WTC11 (cell line): Measurements from ENCODE around the gene SMOC1. TPM values are rescaled to one million over a fixed set of nuclear protein-coding genes. Genes with fewer than 3 reads are reported as not detected.

ENCODE experiments used
- ATAC-seq: fragments of 200-7000 bp; cut with Tn5 transposase; 2 replicates; pipeline ENCODE4 v1.10.0; 2021; ENCODE audit warnings: mild to moderate bottlenecking, moderate library complexity
- CTCF ChIA-PET: fragments of 300-600 bp; sonication (Branson Sonifier 250); formaldehyde crosslinking; loops from one replicate; lab custom pipeline; 2021; ENCODE audit warnings: antibody characterized with exemption; lab: Charles Lee
- POLR2A ChIA-PET: fragments of 350-600 bp; sonication (Branson Sonifier 250); formaldehyde crosslinking; loops from one replicate; lab custom pipeline; 2021; ENCODE audit warnings: antibody characterized with exemption; lab: Charles Lee
- DNase-seq: peaks from one replicate; pipeline ENCODE4 v3.0.0; 2021; ENCODE audit warnings: low spot score
- H3K27ac Mint-ChIP-seq: 2 replicates; pipeline ENCODE4 v1.8.0; 2021; ENCODE audit warnings: mixed read lengths
- H3K27me3 Mint-ChIP-seq: 2 replicates; pipeline ENCODE4 v1.8.0; 2021; ENCODE audit warnings: low read depth, mild to moderate bottlenecking, moderate library complexity, mixed read lengths
- H3K36me3 Mint-ChIP-seq: 2 replicates; pipeline ENCODE4 v1.8.0; 2021; ENCODE audit warnings: mixed read lengths
- H3K4me1 Mint-ChIP-seq: 2 replicates; pipeline ENCODE4 v1.8.0; 2022; ENCODE audit warnings: mixed read lengths
- H3K4me3 Mint-ChIP-seq: 2 replicates; pipeline ENCODE4 v1.8.0; 2021; ENCODE audit warnings: mild to moderate bottlenecking, moderate library complexity, mixed read lengths
- H3K9me3 Mint-ChIP-seq: 2 replicates; pipeline ENCODE4 v1.8.0; 2021; ENCODE audit warnings: mixed read lengths
- ELF4 ChIP-seq: sonication (generic); formaldehyde crosslinking; IDR thresholded peaks from 2 replicates; pipeline ENCODE4 v1.8.1; 2022; ENCODE audit warnings: low read depth, mild to moderate bottlenecking, moderate library complexity, missing genetic modification reagents
- EMX1 ChIP-seq: fragments of 250-450 bp; sonication (Bioruptor Pico); IDR thresholded peaks from 2 replicates; pipeline ENCODE4 v1.8.0; 2021; ENCODE audit warnings: mild to moderate bottlenecking
- FOXK1 ChIP-seq: sonication (generic); formaldehyde crosslinking; IDR thresholded peaks from 2 replicates; pipeline ENCODE4 v1.8.0; 2022; ENCODE audit warnings: mild to moderate bottlenecking, moderate library complexity, missing genetic modification reagents
- NFYB ChIP-seq: sonication (generic); formaldehyde crosslinking; conservative IDR thresholded peaks from 2 replicates; pipeline ENCODE4 v1.8.0; 2022; ENCODE audit warnings: low read depth, missing genetic modification reagents
- SOX15 ChIP-seq: fragments of 250-450 bp; sonication (Bioruptor Pico); IDR thresholded peaks from 2 replicates; pipeline ENCODE4 v1.9.0; 2021; ENCODE audit warnings: mild to moderate bottlenecking
- ZNF317 ChIP-seq: sonication (generic); formaldehyde crosslinking; IDR thresholded peaks from 2 replicates; pipeline ENCODE4 v1.8.1; 2023; ENCODE audit warnings: low read depth, mild to moderate bottlenecking, moderate library complexity, missing genetic modification reagents, borderline replicate concordance
- ZNF416 ChIP-seq: fragments of 250-450 bp; sonication (Bioruptor Pico); IDR thresholded peaks from 2 replicates; pipeline ENCODE4 v1.9.0; 2021; ENCODE audit warnings: mild to moderate bottlenecking, inconsistent platforms
- total RNA-seq: library from RNA; stranded (reverse); gene quantifications from 3 replicates; pipeline ENCODE4 v1.2.3, GENCODE V29; 2021
- TF ChIP-seq, protein P1 (sequence below): sonication (generic); formaldehyde crosslinking; conservative IDR thresholded peaks from 2 replicates; pipeline ENCODE4 v1.8.1; 2022; ENCODE audit warnings: mild to moderate bottlenecking, missing genetic modification reagents
- TF ChIP-seq, protein P2 (sequence below): sonication (generic); formaldehyde crosslinking; IDR thresholded peaks from 2 replicates; pipeline ENCODE4 v1.8.0; 2022; ENCODE audit warnings: missing genetic modification reagents
- TF ChIP-seq, protein P3 (sequence below): sonication (generic); formaldehyde crosslinking; IDR thresholded peaks from 2 replicates; pipeline ENCODE4 v1.8.1; 2022; ENCODE audit warnings: missing genetic modification reagents, borderline replicate concordance
- TF ChIP-seq, protein P4 (sequence below): sonication (generic); formaldehyde crosslinking; IDR thresholded peaks from 2 replicates; pipeline ENCODE4 v1.8.0; 2022; ENCODE audit warnings: mild to moderate bottlenecking, missing genetic modification reagents
- TF ChIP-seq, protein P5 (sequence below): fragments of 250-450 bp; sonication (Bioruptor Pico); conservative IDR thresholded peaks from 2 replicates; pipeline ENCODE4 v1.9.0; 2021; ENCODE audit warnings: mild to moderate bottlenecking
- TF ChIP-seq, protein P6 (sequence below): fragments of 250-450 bp; sonication (Bioruptor Pico); IDR thresholded peaks from 2 replicates; pipeline ENCODE4 v1.9.0; 2021; ENCODE audit warnings: mild to moderate bottlenecking, borderline replicate concordance
- TF ChIP-seq, protein P7 (sequence below): sonication (generic); formaldehyde crosslinking; IDR thresholded peaks from 2 replicates; pipeline ENCODE4 v1.8.0; 2022; ENCODE audit warnings: mild to moderate bottlenecking, missing genetic modification reagents
- TF ChIP-seq, protein P8 (sequence below): sonication (generic); formaldehyde crosslinking; IDR thresholded peaks from 2 replicates; pipeline ENCODE4 v1.8.1; 2023; ENCODE audit warnings: mild to moderate bottlenecking, missing genetic modification reagents, moderate library complexity
- TF ChIP-seq, protein P9 (sequence below): fragments of 250-450 bp; sonication (Bioruptor Pico); IDR thresholded peaks from 2 replicates; pipeline ENCODE4 v2.1.2; 2022; ENCODE audit warnings: mild to moderate bottlenecking, moderate library complexity

Gene SMOC1
- total RNA-seq, 1 experiment from 2014 or later: 1.1 TPM

DNA sequence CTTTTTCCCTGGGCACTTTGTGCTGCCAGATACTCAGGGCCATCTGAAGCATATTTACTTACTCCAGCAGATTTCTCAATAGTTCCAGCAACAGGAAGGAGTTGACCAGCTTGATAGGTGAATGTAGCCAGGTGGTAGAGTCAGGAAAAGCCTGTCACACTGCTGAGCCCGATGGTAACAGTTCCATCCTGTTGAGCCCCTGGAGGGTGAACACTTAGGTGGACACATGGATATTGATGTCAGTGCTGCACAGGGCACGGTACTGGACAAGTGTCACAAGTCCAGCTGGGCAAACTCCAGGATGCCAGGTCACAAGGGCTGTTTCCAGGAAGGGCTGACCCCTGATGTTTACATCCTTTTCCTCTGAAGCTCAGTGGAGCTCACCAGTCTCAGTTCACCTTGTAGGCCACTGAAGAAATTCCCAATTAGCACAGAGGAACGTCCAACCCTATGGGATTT, 2.3 kb upstream of the SMOC1 start:
- CTCF ChIA-PET: interaction anchor here (0.6 to 4.3 kb wide), 16 partner anchors 8 to 197 kb away, joined by 3 to 81 read pairs (median 6); no protein-coding TSS in a partner anchor
- H3K4me3 Mint-ChIP-seq: no peak overlapping the region
- DNase-seq: no peak
- H3K9me3 Mint-ChIP-seq: no peaks in the 10 kb centered on the region
- no peaks in the 10 kb centered on the region for H3K36me3 Mint-ChIP-seq
- H3K27ac Mint-ChIP-seq: no peak overlapping the region
- ATAC-seq: no peak
- TF ChIP-seq, protein P1, sequence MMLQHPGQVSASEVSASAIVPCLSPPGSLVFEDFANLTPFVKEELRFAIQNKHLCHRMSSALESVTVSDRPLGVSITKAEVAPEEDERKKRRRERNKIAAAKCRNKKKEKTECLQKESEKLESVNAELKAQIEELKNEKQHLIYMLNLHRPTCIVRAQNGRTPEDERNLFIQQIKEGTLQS: no peak
- TF ChIP-seq, protein P2, sequence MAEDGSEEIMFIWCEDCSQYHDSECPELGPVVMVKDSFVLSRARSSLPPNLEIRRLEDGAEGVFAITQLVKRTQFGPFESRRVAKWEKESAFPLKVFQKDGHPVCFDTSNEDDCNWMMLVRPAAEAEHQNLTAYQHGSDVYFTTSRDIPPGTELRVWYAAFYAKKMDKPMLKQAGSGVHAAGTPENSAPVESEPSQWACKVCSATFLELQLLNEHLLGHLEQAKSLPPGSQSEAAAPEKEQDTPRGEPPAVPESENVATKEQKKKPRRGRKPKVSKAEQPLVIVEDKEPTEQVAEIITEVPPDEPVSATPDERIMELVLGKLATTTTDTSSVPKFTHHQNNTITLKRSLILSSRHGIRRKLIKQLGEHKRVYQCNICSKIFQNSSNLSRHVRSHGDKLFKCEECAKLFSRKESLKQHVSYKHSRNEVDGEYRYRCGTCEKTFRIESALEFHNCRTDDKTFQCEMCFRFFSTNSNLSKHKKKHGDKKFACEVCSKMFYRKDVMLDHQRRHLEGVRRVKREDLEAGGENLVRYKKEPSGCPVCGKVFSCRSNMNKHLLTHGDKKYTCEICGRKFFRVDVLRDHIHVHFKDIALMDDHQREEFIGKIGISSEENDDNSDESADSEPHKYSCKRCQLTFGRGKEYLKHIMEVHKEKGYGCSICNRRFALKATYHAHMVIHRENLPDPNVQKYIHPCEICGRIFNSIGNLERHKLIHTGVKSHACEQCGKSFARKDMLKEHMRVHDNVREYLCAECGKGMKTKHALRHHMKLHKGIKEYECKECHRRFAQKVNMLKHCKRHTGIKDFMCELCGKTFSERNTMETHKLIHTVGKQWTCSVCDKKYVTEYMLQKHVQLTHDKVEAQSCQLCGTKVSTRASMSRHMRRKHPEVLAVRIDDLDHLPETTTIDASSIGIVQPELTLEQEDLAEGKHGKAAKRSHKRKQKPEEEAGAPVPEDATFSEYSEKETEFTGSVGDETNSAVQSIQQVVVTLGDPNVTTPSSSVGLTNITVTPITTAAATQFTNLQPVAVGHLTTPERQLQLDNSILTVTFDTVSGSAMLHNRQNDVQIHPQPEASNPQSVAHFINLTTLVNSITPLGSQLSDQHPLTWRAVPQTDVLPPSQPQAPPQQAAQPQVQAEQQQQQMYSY: no peak
- TF ChIP-seq, protein P3, sequence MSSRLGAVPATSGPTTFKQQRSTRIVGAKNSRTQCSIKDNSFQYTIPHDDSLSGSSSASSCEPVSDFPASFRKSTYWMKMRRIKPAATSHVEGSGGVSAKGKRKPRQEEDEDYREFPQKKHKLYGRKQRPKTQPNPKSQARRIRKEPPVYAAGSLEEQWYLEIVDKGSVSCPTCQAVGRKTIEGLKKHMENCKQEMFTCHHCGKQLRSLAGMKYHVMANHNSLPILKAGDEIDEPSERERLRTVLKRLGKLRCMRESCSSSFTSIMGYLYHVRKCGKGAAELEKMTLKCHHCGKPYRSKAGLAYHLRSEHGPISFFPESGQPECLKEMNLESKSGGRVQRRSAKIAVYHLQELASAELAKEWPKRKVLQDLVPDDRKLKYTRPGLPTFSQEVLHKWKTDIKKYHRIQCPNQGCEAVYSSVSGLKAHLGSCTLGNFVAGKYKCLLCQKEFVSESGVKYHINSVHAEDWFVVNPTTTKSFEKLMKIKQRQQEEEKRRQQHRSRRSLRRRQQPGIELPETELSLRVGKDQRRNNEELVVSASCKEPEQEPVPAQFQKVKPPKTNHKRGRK (CRISPR knock-in tag): no peak
- no peak for TF ChIP-seq FOXK1 (CRISPR knock-in tag)
- no peak for TF ChIP-seq SOX15 (CRISPR knock-in tag)
- no peak for TF ChIP-seq EMX1 (CRISPR knock-in tag)
- no peak for TF ChIP-seq ELF4 (CRISPR knock-in tag)
- TF ChIP-seq NFYB: no peak
- no peak for TF ChIP-seq ZNF317 (CRISPR knock-in tag)
- TF ChIP-seq ZNF416: no peak
- TF ChIP-seq, protein P4, sequence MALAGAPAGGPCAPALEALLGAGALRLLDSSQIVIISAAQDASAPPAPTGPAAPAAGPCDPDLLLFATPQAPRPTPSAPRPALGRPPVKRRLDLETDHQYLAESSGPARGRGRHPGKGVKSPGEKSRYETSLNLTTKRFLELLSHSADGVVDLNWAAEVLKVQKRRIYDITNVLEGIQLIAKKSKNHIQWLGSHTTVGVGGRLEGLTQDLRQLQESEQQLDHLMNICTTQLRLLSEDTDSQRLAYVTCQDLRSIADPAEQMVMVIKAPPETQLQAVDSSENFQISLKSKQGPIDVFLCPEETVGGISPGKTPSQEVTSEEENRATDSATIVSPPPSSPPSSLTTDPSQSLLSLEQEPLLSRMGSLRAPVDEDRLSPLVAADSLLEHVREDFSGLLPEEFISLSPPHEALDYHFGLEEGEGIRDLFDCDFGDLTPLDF (CRISPR knock-in tag): no peak
- TF ChIP-seq, protein P5, sequence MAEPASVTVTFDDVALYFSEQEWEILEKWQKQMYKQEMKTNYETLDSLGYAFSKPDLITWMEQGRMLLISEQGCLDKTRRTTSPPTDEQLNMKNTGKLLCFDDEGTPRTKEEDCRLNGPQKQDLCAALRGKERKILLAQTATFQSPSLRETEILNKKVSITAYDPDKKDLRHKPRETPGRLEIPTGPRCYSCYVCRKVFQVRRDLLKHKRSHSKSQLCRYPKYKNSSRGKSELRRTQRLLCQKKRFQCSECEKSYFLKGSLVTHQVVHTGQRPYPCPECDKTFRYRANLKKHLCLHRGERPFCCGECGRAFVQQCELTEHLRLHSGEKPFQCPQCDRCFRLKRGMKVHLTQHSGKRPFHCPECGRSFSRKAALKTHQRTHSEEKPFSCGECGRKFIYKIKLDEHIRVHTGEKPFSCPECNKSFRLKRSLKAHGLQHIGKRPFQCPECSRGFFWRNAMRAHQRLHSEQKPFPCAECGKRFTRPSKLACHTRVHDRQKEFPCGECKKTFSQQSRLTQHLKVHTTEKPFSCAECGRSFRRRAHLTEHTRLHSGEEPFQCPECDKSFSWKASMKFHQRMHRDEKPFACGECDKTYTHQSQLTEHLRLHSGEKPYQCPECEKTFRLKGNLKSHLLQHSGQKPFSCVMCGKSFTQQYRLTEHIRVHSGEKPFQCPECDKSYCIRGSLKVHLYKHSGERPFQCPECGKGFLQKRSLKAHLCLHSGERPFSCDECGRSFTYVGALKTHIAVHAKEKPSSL (CRISPR knock-in tag): no peak
- TF ChIP-seq, protein P6, sequence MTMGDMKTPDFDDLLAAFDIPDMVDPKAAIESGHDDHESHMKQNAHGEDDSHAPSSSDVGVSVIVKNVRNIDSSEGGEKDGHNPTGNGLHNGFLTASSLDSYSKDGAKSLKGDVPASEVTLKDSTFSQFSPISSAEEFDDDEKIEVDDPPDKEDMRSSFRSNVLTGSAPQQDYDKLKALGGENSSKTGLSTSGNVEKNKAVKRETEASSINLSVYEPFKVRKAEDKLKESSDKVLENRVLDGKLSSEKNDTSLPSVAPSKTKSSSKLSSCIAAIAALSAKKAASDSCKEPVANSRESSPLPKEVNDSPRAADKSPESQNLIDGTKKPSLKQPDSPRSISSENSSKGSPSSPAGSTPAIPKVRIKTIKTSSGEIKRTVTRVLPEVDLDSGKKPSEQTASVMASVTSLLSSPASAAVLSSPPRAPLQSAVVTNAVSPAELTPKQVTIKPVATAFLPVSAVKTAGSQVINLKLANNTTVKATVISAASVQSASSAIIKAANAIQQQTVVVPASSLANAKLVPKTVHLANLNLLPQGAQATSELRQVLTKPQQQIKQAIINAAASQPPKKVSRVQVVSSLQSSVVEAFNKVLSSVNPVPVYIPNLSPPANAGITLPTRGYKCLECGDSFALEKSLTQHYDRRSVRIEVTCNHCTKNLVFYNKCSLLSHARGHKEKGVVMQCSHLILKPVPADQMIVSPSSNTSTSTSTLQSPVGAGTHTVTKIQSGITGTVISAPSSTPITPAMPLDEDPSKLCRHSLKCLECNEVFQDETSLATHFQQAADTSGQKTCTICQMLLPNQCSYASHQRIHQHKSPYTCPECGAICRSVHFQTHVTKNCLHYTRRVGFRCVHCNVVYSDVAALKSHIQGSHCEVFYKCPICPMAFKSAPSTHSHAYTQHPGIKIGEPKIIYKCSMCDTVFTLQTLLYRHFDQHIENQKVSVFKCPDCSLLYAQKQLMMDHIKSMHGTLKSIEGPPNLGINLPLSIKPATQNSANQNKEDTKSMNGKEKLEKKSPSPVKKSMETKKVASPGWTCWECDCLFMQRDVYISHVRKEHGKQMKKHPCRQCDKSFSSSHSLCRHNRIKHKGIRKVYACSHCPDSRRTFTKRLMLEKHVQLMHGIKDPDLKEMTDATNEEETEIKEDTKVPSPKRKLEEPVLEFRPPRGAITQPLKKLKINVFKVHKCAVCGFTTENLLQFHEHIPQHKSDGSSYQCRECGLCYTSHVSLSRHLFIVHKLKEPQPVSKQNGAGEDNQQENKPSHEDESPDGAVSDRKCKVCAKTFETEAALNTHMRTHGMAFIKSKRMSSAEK (CRISPR knock-in tag): no peak
- TF ChIP-seq, protein P7, sequence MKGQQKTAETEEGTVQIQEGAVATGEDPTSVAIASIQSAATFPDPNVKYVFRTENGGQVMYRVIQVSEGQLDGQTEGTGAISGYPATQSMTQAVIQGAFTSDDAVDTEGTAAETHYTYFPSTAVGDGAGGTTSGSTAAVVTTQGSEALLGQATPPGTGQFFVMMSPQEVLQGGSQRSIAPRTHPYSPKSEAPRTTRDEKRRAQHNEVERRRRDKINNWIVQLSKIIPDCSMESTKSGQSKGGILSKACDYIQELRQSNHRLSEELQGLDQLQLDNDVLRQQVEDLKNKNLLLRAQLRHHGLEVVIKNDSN (CRISPR knock-in tag): no peak
- TF ChIP-seq, protein P8, sequence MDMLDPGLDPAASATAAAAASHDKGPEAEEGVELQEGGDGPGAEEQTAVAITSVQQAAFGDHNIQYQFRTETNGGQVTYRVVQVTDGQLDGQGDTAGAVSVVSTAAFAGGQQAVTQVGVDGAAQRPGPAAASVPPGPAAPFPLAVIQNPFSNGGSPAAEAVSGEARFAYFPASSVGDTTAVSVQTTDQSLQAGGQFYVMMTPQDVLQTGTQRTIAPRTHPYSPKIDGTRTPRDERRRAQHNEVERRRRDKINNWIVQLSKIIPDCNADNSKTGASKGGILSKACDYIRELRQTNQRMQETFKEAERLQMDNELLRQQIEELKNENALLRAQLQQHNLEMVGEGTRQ (CRISPR knock-in tag): no peak
- TF ChIP-seq, protein P9, sequence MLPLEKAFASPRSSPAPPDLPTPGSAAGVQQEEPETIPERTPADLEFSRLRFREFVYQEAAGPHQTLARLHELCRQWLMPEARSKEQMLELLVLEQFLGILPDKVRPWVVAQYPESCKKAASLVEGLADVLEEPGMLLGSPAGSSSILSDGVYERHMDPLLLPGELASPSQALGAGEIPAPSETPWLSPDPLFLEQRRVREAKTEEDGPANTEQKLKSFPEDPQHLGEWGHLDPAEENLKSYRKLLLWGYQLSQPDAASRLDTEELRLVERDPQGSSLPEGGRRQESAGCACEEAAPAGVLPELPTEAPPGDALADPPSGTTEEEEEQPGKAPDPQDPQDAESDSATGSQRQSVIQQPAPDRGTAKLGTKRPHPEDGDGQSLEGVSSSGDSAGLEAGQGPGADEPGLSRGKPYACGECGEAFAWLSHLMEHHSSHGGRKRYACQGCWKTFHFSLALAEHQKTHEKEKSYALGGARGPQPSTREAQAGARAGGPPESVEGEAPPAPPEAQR (CRISPR knock-in tag): no peak
- POLR2A ChIA-PET: no interaction called here
- H3K27me3 Mint-ChIP-seq: peaks cover 45% of the 10 kb centered on the region
- peaks cover 8% of the 10 kb centered on the region for H3K4me1 Mint-ChIP-seq
